Breast epithelium (tissue), 3 donors: ENCODE results near the gene SLC17A7.

ENCODE experiments used
- POLR2A ChIP-seq: fragments of 450-650 bp; IDR thresholded peaks from one replicate; pipeline ENCODE4 v1.6.1; 2016; ENCODE audit warnings: antibody characterized with exemption, mild to moderate bottlenecking, moderate library complexity
- TF ChIP-seq, protein P1 (sequence below), 3 donors: fragments of 450-650 bp; IDR thresholded peaks; one replicate each; pipeline ENCODE4 v1.5.1; 2016 to 2017; ENCODE audit warnings: antibody characterized with exemption in 3 of 3, mild to moderate bottlenecking in 3 of 3, moderate library complexity in 3 of 3

DNA sequence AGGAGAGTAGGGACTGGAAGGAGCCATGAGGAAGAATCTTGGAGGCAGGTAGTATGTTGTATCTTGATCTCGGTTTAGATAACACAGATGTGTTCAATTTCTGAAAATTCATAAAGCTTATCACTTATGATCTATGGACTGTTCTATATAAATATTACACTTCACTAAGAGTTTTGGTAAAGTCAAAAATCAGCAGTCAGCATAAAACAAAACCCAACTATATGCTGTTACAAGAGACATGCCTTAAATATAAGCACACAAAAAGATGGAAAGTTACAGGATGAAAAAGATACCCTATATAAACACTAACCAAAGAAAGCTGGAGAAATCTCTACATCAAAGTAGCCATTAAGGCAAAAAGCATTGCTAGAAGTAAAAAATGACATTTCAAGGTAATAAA lies 57.7 kb downstream of the SLC17A7 start:
- TF ChIP-seq, protein P1, sequence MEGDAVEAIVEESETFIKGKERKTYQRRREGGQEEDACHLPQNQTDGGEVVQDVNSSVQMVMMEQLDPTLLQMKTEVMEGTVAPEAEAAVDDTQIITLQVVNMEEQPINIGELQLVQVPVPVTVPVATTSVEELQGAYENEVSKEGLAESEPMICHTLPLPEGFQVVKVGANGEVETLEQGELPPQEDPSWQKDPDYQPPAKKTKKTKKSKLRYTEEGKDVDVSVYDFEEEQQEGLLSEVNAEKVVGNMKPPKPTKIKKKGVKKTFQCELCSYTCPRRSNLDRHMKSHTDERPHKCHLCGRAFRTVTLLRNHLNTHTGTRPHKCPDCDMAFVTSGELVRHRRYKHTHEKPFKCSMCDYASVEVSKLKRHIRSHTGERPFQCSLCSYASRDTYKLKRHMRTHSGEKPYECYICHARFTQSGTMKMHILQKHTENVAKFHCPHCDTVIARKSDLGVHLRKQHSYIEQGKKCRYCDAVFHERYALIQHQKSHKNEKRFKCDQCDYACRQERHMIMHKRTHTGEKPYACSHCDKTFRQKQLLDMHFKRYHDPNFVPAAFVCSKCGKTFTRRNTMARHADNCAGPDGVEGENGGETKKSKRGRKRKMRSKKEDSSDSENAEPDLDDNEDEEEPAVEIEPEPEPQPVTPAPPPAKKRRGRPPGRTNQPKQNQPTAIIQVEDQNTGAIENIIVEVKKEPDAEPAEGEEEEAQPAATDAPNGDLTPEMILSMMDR (IDR thresholded peaks at IDR 0.05): no peak
- no peak for TF ChIP-seq POLR2A
